Endodermal cell (in vitro differentiated cells): ENCODE data around the gene TM9SF2. TPM values are rescaled to one million over a fixed set of nuclear protein-coding genes. Genes with fewer than 3 reads are reported as not detected.

Experiments
- DNase-seq: peaks from one replicate; pipeline ENCODE4 v3.0.0-alpha.2; 2017
- H3K27ac ChIP-seq: 2 replicates; pipeline ENCODE4 v1.5.1; 2013; ENCODE audit warnings: mild to moderate bottlenecking, low read depth, low read length, moderate library complexity
- H3K27me3 ChIP-seq: 2 replicates; pipeline ENCODE4 v1.6.1; 2013; ENCODE audit warnings: mild to moderate bottlenecking, low read length, moderate library complexity; ENCODE audit not compliant: insufficient read depth, control insufficient read depth, poor library complexity, severe bottlenecking
- H3K36me3 ChIP-seq: 2 replicates; pipeline ENCODE4 v1.7.0; 2013; ENCODE audit warnings: mild to moderate bottlenecking, low read length, moderate library complexity; ENCODE audit not compliant: control insufficient read depth, insufficient read depth
- H3K4me1 ChIP-seq: one replicate; pipeline ENCODE4 v1.7.0; 2013; ENCODE audit warnings: low read length; ENCODE audit not compliant: control insufficient read depth, insufficient read depth
- H3K4me3 ChIP-seq: 2 replicates; pipeline ENCODE4 v1.5.1; 2013; ENCODE audit warnings: mild to moderate bottlenecking, low read length, moderate library complexity
- H3K9ac ChIP-seq: 2 replicates; pipeline ENCODE4 v1.6.1; 2013; ENCODE audit warnings: mild to moderate bottlenecking, low read length, moderate library complexity; ENCODE audit not compliant: poor library complexity, severe bottlenecking; ENCODE audit errors: extremely low read depth
- H3K9me3 ChIP-seq: 2 replicates; pipeline ENCODE4 v1.6.1; 2013; ENCODE audit warnings: mild to moderate bottlenecking, low read length, moderate library complexity; ENCODE audit not compliant: control insufficient read depth
- H3K27ac Mint-ChIP-seq: 2 replicates; pipeline ENCODE4 v1.8.0; 2020; ENCODE audit warnings: mixed read lengths
- H3K27me3 Mint-ChIP-seq: 2 replicates; pipeline ENCODE4 v1.8.0; 2021; ENCODE audit warnings: mild to moderate bottlenecking, mixed read lengths; ENCODE audit not compliant: insufficient read depth
- H3K36me3 Mint-ChIP-seq: 2 replicates; pipeline ENCODE4 v1.8.0; 2020; ENCODE audit warnings: low read depth, mixed read lengths
- H3K4me1 Mint-ChIP-seq: 2 replicates; pipeline ENCODE4 v1.8.0; 2020; ENCODE audit warnings: mixed read lengths
- H3K4me3 Mint-ChIP-seq: 2 replicates; pipeline ENCODE4 v1.8.0; 2020; ENCODE audit warnings: mild to moderate bottlenecking, moderate library complexity, mixed read lengths
- H3K9me3 Mint-ChIP-seq: 2 replicates; pipeline ENCODE4 v1.8.0; 2020; ENCODE audit warnings: mild to moderate bottlenecking, mixed read lengths
- WGBS, 2 experiments: methylation state at CpG; one replicate each; pipeline versions ENCODE4 v1.1.5 to v1.1.7; 2013; ENCODE audit warnings: missing lambda C conversion rate in 2 of 2, mixed read lengths in 1 of 2; ENCODE audit not compliant: insufficient coverage in 1 of 2, insufficient read length in 1 of 2; 5-methylcytosine and 5-hydroxymethylcytosine counted together
- total RNA-seq, 2 donors: library from RNA; stranded (reverse); fragmentation: NEBNext Ultra II Directional in 1 of 2; extraction: Animal tissue kit (Norgen Biotek cat#: 25700) in 1 of 2; gene quantifications; 2 replicates in 1 of 2; 3 replicates in 1 of 2; pipeline ENCODE4 v1.2.1, GENCODE V29; 2021
- TF ChIP-seq, protein P1 (sequence below): fragments of 200-600 bp; sonication (generic); conservative IDR thresholded peaks from 2 replicates; pipeline ENCODE4 v1.5.0; 2021; ENCODE audit warnings: antibody characterized with exemption, mild to moderate bottlenecking

TM9SF2 gene
- total RNA-seq, 2 donors from 2014 or later = 88.4 to 99.3 TPM

DNA sequence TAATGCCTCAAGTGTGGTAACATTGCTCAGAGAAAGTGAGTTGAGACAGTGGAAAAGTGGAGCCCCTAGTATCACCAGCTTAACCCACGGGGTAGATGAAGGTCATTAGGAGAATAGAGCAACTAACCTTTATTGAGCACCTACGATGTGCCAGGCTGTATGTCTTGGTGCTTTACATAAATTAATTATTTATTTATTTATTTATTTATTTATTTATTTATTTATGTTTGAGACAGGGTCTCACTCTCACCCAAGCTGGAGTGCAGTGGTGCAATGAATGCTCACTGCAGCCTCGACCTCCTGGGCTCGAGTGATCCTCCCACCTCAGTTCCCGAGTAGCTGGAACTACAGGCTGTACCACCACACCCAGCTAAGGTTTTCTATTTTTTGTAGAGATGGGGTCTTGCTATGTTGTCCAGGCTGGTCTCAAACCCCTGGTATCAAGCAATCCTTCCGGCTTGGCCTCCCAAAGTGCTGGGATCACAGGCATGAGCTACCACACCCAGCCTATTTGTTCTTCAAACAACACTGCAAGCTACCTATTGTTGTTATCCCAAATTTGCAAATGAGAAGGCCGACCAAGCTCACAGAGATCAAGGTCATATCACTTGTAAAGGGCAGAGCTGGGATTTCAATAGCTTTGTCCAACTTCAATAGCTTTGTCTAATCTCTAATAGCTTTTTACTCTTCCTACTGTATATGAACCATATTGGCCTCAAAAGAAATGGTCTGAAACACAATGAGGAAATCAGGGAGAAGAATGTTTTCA, 79.4 kb downstream of the TM9SF2 start:
- Mint-ChIP-seq H3K4me3 (no peak overlapping the region), H3K36me3 (no peaks in the 10 kb centered on the region), H3K27ac (no peak overlapping the region)

GRCh38 chr13:99582511-99582910, 81.2 kb downstream of the TM9SF2 start:
- Mint-ChIP-seq H3K4me1 (no peaks in the 10 kb centered on the region), H3K27ac (no peak overlapping the region), H3K36me3 (no peaks in the 10 kb centered on the region), H3K27me3 (no peaks in the 10 kb centered on the region), H3K9me3 (no peaks in the 10 kb centered on the region), H3K4me3 (no peak overlapping the region)
- TF ChIP-seq, protein P1, sequence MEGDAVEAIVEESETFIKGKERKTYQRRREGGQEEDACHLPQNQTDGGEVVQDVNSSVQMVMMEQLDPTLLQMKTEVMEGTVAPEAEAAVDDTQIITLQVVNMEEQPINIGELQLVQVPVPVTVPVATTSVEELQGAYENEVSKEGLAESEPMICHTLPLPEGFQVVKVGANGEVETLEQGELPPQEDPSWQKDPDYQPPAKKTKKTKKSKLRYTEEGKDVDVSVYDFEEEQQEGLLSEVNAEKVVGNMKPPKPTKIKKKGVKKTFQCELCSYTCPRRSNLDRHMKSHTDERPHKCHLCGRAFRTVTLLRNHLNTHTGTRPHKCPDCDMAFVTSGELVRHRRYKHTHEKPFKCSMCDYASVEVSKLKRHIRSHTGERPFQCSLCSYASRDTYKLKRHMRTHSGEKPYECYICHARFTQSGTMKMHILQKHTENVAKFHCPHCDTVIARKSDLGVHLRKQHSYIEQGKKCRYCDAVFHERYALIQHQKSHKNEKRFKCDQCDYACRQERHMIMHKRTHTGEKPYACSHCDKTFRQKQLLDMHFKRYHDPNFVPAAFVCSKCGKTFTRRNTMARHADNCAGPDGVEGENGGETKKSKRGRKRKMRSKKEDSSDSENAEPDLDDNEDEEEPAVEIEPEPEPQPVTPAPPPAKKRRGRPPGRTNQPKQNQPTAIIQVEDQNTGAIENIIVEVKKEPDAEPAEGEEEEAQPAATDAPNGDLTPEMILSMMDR = no peak
- Histone ChIP-seq H3K27me3 (no peaks in the 10 kb centered on the region), H3K4me3 (no peak overlapping the region), H3K9me3 (no peaks in the 10 kb centered on the region), H3K4me1 (no peaks in the 10 kb centered on the region), H3K36me3 (no peaks in the 10 kb centered on the region), H3K27ac (no peak overlapping the region), H3K9ac (no peak overlapping the region)
- no peak for DNase-seq
- WGBS, 2 experiments = 85 to 100% methylated on average over 1 to 3 of the region's 3 CpGs

More for the DNA sequence above, 79.4 kb downstream of the TM9SF2 start:
- Histone ChIP-seq H3K4me3 (no peak overlapping the region), H3K9ac (no peak overlapping the region), H3K27me3 (no peaks in the 10 kb centered on the region), H3K27ac (no peak overlapping the region), H3K36me3 (no peaks in the 10 kb centered on the region), H3K9me3 (no peaks in the 10 kb centered on the region), H3K4me1 (no peaks in the 10 kb centered on the region)
- TF ChIP-seq, protein P1 = no peak
- Mint-ChIP-seq H3K9me3 (no peaks in the 10 kb centered on the region), H3K4me1 (no peaks in the 10 kb centered on the region), H3K27me3 (no peaks in the 10 kb centered on the region)
- no peak for DNase-seq
- WGBS, 2 experiments = 84 to 88% methylated on average over 5 to 6 of the region's 7 CpGs

GRCh38 chr13:99585609-99586008, 84.3 kb downstream of the TM9SF2 start:
- Mint-ChIP-seq H3K4me1 (no peaks in the 10 kb centered on the region), H3K4me3 (no peak overlapping the region), H3K27me3 (no peaks in the 10 kb centered on the region), H3K36me3 (no peaks in the 10 kb centered on the region), H3K9me3 (no peaks in the 10 kb centered on the region), H3K27ac (no peak overlapping the region)
- H3K27ac ChIP-seq = no peak overlapping the region
- H3K27me3 ChIP-seq = no peaks in the 10 kb centered on the region
- DNase-seq = no peak
- H3K36me3 ChIP-seq = no peaks in the 10 kb centered on the region
- TF ChIP-seq, protein P1 = no peak
- no peak overlapping the region for H3K9ac ChIP-seq
- H3K4me1 ChIP-seq = no peaks in the 10 kb centered on the region
- 84% methylated on average over 3 of the region's 3 CpGs; no CpG with 5 or more reads in 1 of the 2 experiments for WGBS, 2 experiments
- H3K9me3 ChIP-seq = no peaks in the 10 kb centered on the region
- no peak overlapping the region for H3K4me3 ChIP-seq
